GOT3 (cell line): ENCODE data around the gene KCNJ2.

Experiments used
- DNase-seq: peaks from one replicate; lab custom pipeline; 2025; ENCODE audit warnings: mixed read lengths; lab: John Stamatoyannopoulos, UW

Gene KCNJ2

DNA sequence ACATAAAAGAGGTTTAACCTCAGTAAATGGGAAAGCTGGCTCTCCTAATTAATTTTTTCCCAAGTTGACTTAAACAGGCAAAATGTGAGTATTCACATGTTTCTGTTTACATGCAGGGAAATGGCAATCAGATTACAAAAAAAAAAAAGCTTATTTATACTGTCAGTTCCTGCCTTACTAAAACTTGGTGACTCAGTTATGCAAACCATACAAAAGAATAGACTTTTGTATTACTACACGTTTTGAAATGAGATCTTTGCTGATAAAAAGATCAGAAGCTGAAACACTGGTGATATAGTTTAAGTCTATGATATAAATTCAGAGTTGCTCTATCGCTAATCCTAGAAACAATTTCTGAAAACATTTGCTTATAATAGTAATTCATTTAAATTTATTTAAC lies 9.4 kb upstream of the KCNJ2 start:
- no peak for DNase-seq

DNA sequence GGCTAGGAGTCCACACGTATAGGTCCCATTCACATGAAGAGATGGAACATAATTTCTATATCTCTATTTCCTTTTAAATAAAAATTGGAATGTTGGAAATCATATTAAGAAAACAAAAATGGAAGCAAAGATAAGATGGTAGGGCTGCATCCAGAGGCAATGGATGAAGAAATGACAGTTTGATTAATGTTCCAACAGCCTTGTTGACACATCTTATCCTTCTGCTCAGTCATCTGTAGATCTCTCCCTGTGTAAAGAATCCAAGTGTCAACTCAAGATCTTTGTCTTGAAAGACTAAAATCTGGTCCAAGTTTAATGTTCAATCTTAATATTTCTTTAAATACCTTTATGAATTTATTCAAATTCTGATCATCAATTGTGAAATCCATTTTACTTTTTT lies 7.8 kb upstream of the KCNJ2 start:
- DNase-seq = no peak

DNA sequence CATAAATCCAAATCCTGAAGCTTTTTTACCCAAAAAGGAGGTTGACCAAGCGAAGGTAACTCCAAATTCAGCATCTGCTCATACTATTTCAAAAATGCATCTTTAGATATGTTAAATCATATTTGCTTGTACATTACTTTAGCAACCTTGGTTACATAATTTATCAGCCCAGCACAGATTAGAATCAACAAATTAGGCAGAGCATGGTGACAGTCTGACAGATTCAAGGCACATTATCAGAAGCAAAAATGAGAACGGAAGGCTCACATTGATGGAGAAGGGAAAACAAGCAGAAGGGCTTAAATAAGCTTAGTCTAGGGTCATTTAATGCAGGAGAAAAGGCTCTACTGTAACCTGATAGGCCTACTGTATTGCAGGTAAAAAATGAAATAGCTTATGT lies 3.9 kb upstream of the KCNJ2 start:
- no peak for DNase-seq

DNA sequence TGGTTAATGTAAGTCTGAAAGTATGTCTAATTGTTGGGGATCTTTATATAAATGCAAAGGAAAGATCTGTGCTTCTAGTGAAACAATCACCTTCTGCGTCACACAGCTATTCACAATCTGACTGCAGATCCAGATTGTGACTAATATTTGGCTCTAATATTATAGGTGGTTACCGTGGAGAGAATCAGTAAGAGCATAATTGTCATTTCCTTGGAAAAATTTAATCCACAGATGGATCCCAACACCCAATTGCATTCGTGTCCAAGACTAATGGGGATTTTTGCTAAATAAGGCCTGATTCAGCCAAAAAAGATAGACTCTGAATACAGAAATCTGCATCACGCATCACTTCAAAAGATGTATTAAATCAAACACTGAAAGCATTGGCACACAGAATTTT lies 2.7 kb upstream of the KCNJ2 start:
- no peak for DNase-seq

DNA sequence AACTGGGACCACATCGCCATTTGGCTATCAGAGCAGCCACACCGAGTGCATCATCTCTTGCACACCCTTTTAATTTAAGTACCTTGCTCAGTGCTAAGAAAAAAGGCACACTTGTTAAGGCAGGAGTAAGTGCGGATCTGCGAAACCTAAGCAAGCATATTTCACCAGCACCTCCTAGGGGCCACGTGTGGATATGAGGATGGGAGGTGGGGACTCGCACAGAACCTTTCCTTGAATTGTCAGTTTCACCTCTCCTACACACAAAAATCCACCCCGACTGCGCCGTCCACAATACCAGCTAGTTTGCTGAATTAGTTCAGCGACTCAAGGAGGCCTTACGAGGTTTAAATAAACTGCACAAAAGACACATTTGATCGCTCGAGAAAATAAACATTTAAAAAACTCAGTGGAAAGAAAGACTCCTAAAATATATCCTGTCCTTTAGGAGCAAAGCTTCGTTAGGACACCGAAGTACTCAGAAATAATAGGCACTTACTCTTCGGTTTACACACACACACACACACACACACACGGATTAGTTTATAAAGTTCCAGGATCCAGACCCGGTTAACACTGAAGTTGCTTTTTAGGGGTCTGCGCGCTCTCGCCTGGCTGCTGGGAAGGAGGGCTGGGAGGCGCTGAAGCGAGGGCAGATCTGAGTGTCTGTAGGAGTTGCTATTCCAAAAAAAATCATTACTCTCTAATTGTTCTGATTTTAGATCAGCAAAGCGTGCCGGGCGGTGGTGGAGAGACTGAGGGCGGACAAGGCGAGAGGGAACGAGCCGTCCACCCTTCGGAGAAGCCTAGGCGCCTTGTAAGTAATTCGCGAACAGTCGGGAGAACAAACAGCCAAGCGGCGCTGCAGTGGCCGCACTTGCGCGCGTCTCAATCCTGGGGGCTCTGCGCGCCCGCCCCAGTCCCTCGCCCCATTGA lies 1.0 kb upstream of the KCNJ2 start:
- DNase-seq = no peak

DNA sequence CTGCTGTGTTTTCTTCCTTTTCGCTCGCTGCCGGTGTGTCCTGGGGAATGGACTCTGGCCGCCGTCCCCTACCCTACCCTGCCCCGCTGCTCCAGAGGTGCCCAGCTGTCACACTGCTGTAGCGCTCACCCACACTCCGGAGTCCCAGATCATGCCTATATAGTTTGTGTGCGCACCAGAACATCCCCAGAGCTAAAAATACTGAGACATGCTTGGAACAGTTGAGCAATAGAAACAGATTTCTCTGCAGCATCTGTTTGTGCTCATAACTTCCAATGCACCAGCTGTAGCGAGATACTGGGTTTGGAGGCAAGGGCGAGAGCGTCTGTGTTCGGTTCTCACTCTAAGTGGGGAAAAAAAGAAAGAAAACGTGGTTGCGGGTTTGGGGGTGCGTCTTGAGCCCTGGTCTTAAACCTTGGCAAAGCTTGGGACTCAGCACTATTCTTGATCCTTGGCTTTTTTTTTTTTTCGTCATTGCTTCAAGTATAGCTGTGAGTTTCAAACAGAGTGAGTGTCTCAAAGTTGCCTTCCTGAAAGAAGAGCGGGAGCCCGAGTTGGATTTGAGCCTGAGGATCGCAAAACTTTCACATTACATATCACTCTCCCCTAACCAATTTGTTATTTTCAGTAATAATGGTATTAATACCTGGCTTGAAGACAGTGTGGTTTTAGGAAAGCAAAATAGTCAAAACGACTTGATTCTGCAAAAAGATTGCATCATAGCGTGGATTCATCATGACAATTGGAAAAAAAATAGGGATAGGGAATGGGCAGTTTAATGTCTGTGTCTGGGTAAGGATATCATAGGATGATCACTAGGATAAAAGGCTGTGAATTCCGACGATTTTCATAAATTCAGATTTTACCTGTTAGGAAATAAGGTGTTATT lies 621 bp downstream of the KCNJ2 start:
- no peak for DNase-seq

DNA sequence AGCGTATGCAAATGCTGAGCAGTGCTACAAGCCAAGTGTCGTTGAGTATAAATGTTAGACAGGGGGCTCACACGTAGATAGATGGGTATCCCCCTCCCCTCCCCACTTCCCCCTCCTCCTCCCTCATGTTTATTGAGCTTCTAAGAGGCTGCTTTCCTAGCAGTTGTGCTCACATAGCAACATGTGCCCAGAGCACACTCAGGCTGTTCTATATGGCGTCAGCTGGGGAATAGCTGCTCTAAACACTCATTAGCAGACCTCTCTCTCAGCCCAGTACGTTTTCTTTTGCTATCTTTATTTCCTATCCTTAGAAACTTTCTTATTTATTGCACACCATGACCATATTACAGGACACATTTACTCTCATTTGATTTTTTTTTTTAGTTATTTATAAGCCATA lies 1.8 kb downstream of the KCNJ2 start:
- DNase-seq = no peak

DNA sequence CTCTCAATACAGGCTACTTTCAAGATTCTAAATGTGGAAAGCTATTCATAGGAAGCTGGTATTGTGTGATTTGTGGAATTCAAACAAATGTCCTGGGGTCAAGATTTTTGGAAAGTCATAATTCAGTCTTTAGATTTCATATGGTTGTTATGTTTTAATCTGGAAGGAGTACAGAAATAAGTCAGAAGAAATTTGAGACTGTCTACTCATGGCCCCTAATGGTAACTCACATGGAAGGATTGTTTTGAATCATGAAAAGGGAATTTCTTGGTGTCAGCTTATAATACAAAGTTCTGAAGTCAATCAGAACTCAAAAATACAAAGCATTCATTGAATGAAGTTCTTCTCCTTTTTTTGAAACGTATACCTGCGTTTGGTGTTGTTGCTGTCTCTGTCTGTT lies 3.1 kb downstream of the KCNJ2 start:
- no peak for DNase-seq

DNA sequence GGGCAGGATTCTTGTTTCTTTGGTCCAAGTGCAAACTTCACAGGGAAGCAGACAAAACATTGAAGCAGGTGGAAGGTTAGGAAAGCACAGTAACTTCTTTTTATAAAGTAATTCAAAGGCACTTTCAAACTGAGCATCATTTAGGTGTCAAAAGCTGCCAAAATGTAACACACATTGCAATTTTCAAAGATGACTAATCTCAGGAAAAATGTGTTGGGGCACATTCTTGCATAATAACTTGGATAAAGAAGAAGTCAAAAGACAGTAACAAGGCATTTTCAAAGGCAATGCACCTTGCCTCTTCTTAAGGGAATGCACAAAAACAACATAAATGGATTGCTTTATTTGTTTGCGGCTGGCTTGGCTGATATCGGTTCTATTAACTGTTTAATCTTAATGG lies 3.6 kb downstream of the KCNJ2 start:
- DNase-seq = no peak

DNA sequence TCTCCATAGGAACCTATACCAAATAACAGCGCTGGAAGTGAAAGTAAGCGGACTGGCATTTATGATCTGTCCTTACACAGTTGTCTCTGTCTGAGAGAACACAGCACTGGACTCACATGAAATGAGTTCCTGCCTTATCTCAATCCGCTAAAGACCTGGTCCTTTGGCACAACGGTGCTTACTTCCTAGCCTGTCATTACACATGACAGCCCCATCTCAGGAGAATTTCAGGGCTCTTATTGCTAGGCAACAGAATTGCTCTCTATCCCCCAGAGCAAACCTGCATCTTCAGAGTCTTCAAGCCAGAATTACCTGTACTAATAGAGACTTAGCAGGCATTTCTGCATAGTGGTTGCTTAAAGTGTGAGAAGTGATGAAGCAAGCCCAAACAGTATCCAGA lies 4.3 kb downstream of the KCNJ2 start:
- no peak for DNase-seq

DNA sequence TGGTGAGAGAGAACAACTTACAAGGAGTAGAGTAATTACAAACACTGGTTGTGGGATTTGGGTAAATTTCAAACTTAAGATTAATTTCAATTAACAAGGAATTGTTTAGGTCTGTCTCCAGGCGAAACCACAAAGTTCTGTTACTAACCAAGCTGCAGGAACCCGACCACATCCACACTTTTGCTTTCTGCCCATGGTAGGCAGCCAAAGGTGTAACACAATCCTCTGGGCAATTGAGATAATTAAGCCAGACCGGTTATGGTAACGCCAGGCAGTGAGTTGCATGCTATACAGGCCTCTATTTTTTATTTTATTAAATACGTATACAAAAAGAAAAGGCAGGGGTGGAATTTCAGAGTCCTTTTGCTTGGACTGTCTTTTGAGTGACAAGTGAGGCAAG lies 12.0 kb downstream of the KCNJ2 start:
- no peak for DNase-seq

DNA sequence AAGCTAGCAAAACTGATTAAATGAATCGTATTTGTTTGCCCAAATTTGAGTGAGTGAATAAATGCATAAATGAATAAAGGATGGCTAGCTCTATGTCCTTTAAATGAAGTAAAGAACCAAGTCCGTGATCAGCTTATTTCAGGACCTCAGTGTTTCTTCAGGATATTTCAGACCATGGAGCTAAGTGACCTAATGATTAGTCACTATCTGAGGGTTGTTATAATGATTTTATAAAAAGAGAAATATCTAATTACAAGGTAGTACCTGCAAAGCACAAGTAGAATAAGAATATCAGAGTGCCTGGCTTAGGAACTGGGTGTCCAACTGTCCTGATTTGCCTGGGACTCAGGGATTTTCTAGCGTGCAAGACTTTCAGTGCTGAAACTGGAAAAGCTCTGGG lies 12.5 kb downstream of the KCNJ2 start:
- no peak for DNase-seq

DNA sequence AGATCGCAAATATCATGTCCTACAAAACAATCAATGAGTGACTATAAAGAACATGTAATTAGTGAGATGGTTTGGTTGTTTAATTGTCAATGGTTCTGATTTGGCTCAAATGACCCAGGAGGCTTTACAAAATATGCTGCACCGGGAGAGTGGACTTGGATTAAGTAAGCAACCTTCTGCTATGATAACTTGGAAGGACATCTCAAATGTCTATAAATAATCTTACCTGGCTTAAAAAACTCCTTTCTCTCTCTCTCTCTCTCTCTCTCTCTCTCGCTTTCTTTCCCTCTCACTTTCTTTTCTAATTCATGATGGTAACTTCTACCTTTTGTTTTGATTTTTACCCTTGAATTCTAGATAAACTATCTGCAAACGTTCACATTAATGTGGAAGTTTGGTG lies 14.2 kb downstream of the KCNJ2 start:
- no peak for DNase-seq

DNA sequence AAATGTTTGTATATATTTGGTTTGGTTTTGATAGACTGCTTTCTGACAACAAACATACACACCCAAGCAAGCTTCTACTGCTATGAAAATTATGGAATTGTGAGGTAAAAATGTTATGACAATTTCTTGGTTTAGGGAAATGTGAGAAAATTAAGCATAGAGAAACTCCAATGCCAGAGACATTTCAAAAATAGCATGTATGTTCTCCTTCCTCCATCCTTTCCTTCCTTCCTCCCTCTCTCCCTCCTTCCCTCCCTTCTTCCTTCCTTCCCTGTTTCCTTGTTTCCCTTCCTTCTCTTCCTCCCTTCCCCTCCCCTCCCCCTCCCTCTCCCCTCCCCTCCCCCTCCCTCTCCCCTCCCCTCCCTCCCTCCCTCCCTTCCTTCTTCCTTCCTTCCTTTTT lies 14.9 kb downstream of the KCNJ2 start:
- DNase-seq = no peak

DNA sequence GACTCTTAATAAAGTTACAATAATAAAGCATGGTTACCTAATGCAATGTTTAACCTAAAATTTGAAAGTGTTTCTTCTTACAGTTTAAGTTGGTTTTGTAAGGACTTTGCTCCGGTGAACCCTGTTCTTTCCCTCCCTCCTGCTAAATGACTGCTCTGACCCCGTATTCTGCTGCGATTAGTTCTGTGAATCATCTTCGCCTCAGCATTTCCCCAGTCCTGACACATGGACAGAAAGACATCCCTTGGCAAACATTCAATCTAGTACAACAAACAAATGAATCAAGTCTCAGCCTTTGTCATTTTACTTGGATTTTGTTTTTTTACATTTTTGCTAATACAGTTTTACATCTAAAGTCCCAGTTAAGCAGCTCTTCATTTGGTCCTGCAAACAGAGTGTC lies 15.4 kb downstream of the KCNJ2 start:
- no peak for DNase-seq

DNA sequence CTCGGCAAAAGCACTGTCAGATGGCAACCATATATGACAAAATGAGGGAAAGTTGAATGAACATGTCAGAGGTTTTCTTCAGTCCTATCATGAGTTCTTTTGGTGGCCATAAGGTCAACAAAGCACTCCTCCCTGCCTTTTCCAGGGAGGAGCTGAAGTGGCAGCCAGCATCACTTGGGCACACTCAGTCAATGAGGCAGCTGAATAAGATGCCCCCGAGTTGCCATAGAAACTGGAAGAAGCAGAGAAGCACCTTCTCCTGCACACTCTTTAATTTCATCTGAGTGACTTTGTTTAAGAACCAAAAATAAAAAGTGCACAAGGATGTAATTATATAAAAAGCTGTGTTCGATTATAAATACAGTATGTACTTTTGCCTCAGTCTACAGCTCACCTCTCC lies 16.0 kb downstream of the KCNJ2 start:
- no peak for DNase-seq

DNA sequence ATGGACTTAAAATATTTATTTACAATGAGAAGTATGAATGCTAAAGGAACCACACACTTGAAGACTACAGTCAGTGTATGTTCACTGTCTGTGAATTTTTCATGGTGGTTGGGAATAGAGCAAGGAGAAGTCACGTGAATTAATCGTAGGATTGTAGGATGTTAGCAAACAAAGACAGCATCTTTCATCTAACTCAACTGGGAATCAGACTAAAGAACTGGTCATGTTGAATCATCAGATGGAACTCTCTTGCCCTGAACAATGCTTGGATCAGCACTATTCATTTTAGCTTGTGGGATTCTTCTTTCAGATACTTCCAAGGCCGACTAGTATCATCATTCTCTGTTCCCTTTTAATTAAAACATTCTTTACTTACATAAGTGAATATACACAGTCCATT lies 18.1 kb downstream of the KCNJ2 start:
- no peak for DNase-seq

DNA sequence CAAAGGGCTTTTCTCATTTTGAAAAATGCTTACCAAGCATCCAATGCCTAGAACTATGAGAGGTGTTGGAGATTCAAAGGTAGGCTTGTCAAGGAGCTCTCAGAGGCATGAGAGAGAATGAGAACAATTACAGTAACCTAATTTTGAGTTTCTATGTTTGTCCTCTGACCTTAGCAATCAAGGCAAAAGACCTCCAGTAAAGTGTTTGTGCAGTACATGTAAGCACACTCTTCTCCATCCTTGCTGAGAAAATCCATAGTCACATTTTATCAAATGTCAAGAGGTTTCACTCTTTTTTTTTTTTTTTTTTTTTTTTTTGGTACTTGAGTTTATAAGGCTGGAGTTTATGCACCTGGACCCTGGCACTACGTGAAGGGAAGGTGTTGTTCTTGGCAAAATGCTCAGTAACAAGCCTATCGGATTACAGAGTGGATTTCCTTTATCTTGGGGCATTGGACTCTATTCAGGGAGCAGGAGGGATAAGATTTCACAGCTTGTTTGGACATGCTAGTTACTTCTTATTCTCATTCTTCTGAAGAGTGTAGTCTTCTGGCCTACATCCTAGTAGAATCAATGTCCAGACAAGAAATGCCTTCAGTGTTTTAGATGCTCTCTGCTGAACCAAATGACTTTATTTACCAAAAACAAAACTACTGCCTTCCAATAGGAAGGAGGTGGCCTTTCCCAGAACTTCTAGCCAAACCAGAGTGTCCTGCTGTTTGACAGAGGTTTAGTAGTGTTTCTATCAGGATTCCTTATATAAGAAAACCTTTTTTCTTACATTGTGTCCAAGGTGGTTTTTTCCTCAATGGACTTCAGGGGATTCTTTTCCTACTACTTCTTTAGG lies 21.9 kb downstream of the KCNJ2 start:
- DNase-seq = no peak

DNA sequence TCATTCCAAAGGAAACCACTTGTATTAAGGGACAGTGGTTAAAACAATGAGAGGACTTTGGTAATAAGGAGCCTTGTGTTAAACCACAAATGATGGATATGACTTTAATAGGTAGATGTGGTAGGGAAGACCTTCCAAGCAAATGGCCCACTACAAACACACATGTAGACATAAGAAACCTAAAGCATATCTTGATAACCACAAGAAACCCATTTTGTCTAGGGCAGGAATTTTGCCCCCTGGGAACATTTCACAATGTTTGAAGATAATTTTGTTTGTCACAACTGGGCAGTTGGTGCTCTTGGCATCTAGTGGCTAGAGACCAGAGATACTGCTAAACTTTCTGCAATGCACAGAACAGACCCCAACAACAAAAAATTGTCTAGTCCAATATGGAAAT lies 25.8 kb downstream of the KCNJ2 start:
- no peak for DNase-seq

DNA sequence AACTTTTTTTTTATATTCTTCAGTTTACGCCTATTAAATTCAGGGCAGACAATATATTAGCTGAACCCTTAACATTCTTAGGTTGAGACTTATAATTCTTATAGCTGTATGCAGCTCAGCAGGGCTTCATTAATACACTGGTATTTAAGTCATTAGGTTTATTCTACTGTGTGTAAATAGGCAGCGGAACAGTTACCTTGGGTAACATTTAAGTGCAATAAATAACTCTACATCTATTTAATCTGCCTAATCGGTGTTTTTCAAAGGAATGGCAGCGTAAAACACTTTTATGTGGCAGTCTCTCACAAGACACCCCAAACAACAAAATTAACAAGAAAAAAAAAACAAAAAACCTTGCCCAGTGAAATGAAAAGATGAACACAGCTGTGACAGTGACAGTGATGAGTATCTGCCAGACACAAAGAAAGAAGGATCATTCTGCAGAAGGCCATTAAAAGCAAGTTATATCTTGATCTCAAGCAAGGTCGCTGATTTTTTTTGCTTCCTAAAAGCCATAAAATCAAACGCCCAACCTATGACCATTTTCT lies 32.6 kb downstream of the KCNJ2 start:
- no peak for DNase-seq

DNA sequence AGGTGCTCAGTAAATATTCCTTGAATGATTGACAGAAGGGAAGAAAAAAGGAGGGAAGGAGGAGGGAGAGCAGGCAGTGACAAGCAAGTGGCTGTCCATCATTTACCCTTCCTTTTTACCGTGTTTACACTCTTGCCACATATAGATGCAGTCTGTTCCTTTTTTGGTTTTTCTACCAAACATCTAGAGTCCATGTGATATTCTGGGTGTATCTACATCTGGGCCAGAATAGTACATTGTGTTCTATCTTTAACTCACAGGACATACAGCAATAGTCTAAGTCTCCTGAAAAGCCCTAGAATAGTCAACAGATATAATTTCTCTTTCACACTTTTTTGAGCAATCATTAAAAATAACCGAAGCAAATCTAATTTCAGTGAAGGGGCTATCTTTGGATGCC lies 33.5 kb downstream of the KCNJ2 start:
- DNase-seq = no peak

DNA sequence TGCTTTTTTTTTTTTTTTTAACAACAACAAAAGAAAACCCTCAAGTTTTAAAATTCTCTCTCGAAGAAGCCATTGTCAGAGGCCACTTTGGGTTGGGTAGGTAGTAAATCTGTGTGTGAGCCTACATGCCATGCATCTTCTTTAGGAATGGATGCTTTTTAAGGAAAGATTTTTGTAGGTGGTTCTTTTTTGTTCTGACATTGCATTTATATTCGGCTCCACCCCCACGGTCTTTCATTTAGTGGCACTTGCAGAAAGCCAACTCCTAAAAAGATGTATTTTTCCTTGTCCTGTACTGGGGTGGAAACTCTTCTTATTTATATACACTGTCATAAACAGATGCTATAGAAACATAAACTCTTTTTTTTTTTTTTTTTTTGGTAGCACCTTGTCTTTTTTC lies 35.1 kb downstream of the KCNJ2 start:
- DNase-seq = no peak
